Fibroblast of villous mesenchyme (primary cell): Measurements from ENCODE around the gene ZNF784. TPM values are rescaled to one million over a fixed set of nuclear protein-coding genes. Genes with fewer than 3 reads are reported as not detected.

Source experiments
- DNase-seq: peaks from one replicate; pipeline ENCODE4 v3.0.0-alpha.2; 2010; ENCODE audit warnings: low read depth
- H3K4me3 ChIP-seq: 2 replicates; pipeline ENCODE4 v1.5.1; 2011; ENCODE audit warnings: low read depth, mild to moderate bottlenecking, low read length
- total RNA-seq: library from RNA; depleted of rRNA; stranded (reverse); fragments of >200 nt; gene quantifications from 2 replicates; pipeline ENCODE4 v1.2.3, GENCODE V29; 2012
- TF ChIP-seq, protein P1 (sequence below): IDR thresholded peaks from 2 replicates; pipeline ENCODE4 v1.5.1; 2012; ENCODE audit warnings: low read depth, mild to moderate bottlenecking, low read length; ENCODE audit not compliant: insufficient read depth

The ZNF784 gene
- total RNA-seq, 1 donor, result 5.6 TPM

DNA sequence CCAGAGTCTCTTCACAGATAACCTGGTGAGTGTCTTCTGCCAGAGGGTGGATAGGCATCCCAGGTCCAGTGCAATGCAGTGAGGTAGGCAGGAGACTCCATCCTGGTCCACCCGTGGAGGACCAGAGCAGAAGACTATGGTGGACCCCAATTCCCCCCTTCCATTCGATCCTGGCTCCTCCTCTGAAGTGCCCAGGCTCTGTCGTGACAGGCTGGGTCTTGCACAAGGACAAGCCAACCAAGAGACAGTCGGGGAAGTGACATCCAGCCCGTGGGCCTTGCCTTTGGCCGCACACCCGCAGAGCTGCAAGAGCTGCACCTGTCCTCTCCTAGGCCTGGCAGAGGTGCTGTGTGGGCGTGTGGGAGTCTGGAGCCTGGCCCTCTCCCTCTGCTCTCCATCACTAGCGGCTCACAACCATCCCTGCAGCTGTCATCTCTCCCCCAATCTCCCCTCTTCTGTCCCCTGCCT, 3.1 kb downstream of the ZNF784 start:
- TF ChIP-seq, protein P1, sequence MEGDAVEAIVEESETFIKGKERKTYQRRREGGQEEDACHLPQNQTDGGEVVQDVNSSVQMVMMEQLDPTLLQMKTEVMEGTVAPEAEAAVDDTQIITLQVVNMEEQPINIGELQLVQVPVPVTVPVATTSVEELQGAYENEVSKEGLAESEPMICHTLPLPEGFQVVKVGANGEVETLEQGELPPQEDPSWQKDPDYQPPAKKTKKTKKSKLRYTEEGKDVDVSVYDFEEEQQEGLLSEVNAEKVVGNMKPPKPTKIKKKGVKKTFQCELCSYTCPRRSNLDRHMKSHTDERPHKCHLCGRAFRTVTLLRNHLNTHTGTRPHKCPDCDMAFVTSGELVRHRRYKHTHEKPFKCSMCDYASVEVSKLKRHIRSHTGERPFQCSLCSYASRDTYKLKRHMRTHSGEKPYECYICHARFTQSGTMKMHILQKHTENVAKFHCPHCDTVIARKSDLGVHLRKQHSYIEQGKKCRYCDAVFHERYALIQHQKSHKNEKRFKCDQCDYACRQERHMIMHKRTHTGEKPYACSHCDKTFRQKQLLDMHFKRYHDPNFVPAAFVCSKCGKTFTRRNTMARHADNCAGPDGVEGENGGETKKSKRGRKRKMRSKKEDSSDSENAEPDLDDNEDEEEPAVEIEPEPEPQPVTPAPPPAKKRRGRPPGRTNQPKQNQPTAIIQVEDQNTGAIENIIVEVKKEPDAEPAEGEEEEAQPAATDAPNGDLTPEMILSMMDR, result no peak
- no peak overlapping the region for H3K4me3 ChIP-seq
- DNase-seq, result no peak

DNA sequence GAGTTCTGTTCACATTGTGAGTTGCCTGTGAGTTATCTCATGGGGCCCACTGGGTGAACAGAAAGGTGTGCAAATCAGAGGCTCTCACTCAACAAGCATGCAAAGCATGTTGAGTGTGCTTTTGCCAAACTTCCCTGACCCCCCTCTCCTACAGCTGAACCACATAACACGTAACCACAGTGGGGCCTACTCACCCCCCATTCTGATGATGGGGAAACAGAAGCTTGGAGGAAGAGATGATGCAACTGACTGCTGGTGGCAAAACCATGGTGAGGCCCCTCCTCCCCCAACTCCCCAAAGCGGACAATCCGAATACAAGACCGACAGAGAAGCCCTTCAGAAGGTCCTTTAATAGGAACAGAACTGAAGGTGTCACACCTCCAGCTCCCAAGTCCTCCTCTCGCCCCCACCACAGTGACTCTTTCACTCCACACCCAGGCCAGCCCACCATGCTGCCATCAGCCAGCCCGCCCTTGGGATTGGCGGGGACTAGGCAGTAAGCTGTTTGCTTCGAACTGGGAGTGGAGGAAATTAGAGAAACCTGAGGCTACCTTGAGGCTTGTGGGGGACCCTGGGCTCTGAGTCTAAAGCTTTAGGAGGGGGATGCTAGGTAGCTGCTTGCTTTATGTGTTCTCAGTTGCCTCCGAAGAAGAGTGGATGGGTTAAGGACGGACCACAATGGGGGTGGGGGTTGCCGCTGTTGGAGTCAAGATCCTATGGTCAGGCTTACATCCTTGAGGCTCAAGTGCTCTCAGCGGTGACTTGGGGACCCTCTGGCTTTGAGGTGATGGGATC, 3.8 kb downstream of the ZNF784 start:
- TF ChIP-seq, protein P1, result no peak
- H3K4me3 ChIP-seq, result no peak overlapping the region
- DNase-seq, result peak; percentile 22

DNA sequence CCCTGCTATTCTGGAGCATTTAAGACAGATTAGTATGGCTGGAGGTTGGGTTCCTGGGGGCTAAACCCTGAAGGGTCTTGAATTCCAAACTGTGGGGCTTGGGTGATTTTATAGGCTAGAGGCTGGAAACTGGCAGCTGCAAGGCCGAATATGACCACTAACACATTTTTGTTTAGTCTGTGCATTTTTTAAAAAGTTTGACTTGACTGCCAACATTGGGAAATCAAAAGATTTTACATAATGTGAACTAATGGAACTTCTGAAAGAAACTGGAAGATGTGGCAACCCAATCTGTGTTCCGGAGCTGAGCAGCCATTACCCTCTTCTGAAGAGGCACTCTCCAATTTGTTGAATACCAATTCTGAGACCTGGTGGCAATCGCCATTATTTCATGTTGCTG, 5.1 kb downstream of the ZNF784 start:
- no peak overlapping the region for H3K4me3 ChIP-seq
- TF ChIP-seq, protein P1, result no peak
- peak; percentile 74 for DNase-seq

DNA sequence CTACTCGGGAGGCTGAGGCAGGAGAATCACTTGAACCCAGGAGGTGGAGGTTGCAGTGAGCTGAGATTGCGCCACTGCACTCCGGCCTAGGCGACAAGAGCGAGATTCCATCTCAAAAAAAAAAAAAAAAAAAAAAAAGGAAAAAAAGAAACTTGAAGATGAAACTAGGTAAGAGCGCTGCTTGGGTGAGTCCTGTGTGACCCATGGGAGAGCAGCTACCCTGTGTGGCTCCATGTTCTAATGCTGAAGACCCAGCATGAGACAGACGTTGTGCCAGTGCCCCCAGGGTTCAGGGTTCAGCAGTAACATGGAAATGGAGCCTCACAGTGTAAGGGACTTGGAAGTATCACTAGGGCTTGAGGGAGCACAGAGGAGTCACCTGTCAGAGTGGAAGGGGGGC, 5.9 kb downstream of the ZNF784 start:
- H3K4me3 ChIP-seq, result no peak overlapping the region
- TF ChIP-seq, protein P1, result no peak
- DNase-seq, result no peak

DNA sequence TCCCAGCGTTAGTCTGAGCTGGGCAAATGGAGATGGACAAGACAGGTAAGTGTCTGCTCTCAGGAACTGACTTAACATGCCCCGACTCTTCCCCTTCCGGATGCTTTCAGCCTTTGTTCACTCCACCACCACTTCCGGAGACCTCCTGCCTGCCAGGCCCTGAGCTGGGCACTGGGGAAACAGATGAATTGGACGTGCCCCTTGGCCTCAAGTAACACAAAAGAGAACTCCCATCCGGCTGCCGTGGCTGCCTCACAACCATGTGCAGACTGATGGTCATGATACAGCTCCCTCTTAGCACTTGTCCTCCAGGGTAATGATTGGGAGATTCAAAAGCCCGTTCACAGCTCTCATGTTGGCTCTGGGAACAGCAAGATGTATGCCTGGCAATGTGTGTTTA, 6.9 kb downstream of the ZNF784 start:
- H3K4me3 ChIP-seq, result no peak overlapping the region
- DNase-seq, result no peak
- TF ChIP-seq, protein P1, result no peak

DNA sequence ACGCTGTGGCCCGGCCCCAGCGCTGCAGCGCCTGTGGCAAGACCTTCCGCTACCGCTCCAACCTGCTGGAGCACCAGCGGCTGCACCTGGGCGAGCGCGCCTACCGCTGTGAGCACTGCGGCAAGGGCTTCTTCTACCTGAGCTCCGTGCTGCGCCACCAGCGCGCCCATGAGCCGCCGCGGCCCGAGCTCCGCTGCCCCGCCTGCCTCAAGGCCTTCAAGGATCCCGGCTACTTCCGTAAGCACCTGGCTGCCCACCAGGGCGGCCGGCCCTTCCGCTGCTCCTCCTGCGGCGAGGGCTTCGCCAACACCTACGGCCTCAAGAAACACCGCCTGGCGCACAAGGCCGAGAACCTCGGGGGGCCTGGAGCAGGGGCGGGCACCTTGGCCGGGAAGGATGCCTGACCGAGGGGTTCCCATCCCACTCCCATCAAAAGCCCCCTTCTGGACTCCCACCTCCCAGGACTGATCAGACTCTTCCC, 7.9 kb downstream of the ZNF784 start:
- DNase-seq, result no peak
- TF ChIP-seq, protein P1, result no peak
- no peak overlapping the region for H3K4me3 ChIP-seq
